Medulla oblongata (tissue), 1 donor: Measurements from ENCODE around the gene ZNF521.

ENCODE experiments used
- DNase-seq: peaks from one replicate; pipeline ENCODE4 v3.0.0-alpha.2; 2015; ENCODE audit errors: extremely low spot score

Gene ZNF521

DNA sequence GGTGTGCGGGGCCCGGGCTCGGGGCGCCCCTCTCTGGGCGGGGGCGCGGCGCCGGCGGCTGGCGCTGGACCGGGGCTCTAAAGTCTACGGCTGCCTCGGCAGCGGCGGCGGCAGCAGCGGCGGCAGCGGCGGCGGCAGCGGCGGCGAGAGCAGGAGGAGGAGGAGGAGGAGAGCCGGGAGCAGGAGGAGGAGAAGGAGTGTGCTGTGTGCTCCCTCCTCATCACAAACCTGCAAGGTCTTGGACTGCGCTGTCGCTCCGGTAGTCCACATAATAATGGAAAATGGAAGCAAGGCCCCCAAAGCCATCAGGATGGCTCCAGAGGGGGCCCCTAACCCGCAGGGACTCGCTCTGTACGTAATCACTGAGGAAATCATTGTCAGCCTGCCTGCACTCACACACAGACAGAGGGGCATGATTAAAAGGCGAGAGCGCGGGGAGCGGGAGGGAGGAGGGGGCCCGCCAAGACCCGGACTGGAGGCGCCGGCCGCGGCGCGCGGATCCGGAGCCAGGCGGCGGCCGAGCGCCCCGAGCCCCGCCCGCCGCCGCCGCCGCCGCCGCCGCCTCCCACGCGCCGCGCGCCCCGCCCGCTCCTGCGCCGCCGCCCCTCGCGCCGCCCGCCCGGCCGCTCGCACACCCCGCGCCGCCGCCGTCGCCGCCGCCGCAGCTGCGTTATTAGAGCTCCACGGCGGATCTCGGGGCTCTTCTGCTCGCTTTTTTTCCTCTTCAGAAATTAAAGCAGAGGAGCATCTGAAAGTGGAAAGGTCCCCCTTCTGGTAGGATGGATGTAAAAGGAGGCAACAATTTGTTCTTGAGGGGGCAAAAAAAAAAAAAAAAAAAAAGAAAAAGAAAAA is at the start of gene ZNF521:
Gene ZNF521 (minus strand): TSS at position 390 of the 852 bp plus-strand sequence. CDS start 1,220 bp downstream, outside the sequence.
- peak; percentile 92 for DNase-seq

DNA sequence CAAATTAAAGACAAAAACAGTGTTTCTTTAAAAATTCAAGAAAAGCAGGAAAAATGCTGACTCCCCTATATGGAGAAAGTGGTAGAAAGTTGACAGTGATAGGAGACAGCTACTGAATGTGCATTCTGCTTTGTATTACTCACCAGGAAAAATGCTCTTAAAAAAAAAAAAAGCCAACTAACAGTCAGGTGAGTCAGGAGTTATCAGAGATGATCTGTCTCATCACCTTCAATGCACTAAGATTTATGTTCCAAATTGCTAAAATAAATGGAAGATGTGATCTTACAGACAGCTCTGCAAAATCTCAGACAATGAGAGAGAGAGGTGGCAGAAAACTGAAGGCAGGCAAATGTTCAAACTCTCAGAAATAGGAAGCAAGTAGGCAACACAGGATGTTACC is 47.6 kb upstream of the ZNF521 start:
- no peak for DNase-seq

DNA sequence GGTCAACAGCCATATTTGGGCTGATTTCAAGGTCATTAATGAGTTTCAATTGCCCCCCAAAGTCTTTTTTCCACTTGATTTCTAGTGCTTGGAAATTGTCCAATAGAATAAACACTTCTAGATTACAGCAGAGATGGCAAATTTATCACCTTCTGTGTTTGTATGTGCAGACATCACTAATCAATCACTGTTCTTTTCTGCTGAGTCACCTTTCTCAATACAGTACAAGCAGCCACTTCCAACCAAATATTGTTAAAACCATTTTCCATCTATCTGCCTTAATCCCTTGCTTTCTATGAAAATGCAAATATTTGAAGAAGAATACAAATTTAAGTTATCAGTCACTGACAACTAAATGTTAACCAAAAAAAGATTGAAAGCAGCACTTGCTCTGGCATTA is 40.2 kb upstream of the ZNF521 start:
- no peak for DNase-seq

DNA sequence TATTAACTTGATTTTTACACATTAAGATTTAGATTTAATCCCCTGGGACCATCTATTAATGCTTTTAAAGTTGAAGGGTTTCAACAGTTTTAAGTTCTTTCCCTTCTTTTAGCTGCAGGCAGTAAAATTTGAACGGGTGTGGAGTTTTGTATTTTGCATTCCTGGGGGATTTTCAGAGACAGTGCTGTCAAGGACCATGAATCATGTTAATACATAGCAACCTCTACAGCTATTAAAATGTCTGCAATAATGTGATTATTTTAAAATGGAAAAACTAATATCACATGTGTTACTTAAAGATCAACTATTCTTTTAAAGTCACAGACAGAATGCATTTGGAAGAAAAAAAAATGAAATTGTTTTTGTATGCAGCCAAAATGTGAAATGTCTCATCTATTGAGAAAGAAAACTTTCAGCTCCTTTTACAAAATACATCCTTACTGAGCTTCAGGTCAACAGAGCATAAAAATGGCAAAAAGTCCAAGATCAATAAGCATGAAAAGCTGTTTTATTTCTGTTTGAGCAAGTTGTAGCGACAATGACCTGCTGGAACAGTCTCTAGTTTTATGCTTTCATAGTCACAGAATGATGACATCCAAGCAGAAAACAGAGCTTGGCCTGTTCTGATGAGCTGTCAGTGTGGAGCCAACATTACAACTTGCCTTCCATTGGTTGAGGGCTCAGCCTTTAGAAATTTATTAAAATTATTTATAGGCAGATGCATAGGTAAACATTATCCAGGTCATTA is 21.6 kb upstream of the ZNF521 start:
- DNase-seq = peak; percentile 18

DNA sequence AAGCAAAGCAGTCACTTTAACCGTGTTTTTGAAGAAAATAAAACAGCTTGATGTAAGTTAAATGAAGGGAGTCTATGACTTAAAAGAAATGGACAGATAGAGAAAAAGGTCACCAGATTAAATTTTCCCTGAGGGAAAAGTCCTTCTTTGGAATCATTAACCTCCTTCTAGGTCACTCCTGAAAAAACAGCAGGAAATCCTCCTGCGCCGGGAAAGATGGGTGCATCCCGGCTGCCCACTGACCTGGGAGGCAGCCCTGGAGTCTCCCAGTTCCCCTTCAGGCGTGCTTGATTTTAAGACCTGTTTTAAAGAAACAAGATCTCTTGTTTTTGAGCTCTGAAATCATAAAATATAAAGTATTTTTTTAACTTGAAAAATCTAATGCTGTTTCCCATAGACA is 18.4 kb upstream of the ZNF521 start:
- DNase-seq = no peak

DNA sequence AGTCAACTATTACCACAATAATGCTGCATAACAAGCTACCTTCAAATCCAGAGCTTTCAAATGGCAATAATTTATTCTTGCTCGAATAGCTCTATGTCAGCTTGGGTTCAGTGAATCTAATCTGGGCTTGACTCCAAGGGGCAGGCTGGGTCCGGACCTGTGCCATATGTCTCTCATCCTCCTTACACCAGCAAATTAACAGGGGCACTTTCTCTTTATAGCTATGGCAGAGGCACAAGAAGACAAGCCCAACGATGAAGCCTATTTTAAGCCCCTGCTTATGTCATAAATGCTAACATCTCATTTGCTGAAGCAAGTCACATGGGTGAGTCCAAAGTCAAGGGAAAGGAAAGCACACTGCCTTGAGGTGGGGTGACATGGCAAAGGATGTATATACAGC is 13.3 kb upstream of the ZNF521 start:
- no peak for DNase-seq

DNA sequence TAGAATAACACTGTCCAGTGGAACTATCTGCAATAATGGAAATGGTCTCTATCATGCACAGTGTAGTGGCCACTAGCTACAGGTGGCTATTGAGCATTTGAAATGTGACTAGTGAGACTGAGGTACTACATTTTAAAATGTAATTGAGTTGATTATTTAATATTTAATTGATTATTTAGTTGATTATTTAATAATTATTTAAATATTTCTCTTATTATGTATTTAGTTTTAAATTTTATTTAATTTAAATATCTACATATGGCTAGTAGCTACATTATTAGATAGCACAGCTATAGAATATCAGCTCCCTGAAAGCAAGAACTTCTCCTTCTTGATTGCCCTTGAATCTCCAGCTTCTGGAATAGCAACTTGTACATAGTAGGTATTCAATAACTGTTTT is 12.8 kb upstream of the ZNF521 start:
- no peak for DNase-seq

DNA sequence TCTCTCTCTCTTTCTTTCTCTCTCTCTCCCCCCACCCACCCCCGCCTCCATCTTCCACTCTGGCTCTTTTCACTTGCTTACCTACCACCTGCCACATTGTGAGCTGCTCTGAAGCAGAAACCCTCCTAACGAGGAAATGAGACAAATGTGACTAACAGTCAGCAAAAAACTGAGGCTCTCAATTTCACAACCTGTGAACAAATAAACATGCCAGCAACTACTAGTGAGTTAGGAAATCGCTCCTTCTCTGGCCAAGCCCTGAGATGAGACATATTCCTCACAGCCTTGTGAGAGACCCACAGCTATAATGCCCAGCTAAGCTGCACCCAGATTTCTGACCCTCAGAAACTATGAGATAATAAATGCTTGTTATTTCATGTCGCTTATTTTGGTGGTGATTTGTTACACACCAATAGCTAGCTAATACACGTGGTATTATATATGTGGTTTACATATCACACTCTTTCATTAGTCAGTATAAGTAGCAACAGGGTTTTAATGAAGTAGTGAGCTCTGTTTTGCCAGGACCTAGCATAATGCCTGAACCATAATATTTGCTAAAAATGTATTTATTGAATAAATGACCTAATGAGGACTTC is 8.4 kb upstream of the ZNF521 start:
- DNase-seq = no peak

DNA sequence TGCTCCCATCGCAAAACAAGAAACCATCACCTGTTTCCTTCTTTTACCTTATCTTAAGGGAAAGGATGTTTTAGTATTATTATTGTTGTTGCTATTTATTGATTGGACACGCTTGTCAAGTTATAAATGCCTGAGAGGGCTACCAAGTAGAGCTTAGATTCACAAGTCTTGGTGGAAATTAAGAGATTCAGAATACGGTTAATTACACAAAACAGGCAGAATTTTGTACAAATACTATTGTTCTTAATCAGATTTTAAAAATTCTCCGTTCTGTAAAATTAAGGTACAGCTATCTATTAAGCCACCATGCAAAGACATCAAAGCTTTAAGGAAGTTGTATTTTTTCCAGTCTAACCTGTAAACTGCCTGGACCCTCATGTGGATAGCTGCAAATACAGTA is 1.1 kb upstream of the ZNF521 start:
- no peak for DNase-seq

DNA sequence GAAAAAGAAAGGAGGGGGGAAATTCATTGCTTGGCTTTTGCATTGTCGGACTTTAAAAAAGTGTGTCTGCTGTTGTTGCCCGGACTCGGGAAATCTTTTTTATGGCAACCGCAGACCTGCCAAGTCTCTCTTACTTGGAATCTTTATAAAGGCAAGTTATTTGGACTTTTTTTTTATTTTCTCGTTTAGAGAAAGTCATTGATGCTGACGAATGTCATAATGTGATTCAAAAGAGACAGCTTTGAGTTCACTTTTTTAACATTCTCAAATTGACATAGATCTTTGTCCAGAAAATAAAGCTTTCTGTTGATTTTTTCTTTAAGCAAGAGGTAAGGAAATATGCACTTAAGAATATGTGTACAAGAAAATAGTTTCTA is 651 bp upstream of the ZNF521 start:
- peak; percentile 45 for DNase-seq

DNA sequence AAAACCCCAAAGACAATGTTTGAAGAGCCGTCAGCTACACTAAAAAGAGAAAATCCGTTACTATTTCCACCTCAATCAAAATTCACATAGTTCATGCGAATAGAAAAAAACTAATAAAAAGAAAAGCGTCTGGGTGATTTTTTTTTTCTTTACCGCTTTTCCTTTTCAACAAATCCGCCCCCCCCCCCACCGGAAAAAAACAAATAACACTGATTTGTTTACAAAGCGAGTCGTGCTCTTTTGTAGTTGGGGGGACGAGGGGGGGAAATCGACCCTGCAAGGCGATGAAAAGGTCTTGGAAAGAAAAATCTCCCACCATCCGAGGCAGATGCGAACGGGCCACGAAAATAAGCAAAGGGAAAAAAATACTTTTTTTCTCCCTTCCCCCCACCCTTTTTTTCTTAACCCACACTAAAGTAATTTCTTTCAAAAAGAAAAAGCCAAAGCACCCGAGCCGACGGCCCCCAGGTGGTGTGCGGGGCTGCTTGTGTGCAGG is 638 bp downstream of the ZNF521 start:
- DNase-seq = no peak

DNA sequence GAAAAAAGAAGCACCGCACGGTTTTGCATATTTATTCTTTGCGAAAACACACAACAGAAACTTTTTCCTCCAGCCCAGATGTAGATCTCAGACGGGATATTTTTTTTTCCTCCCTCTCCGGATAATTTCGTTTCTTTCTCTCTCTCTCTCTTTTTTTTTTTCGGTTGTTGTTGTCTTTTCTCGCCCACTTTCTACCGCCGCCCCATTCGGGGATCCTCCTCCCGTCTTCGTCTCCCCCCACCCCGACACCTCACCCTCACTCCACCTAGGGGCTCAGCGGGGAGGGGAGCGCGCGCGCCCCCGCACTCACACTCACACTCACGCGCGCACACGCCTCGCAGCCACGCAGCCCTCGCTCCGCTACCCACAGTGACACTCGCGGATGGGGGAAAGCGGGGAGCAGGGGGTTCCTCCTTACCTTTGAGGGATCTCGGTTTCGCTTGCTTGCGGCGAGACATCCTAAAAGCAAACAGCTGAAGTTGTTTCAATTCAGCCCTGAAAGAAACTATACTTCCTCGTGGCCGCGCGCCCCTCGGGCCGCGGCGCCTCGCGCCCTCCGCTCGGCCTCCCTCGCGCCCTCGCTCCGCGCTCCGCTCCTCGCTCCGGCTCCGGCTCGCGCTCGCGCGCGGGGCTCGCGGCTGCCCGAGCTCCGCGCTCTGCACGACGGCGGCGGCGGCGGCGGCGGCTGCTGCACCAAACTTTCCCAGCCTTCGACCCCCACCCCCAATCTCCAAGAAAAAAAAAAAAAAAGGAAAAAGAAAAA is 1.3 kb downstream of the ZNF521 start:
- peak; percentile 72 for DNase-seq

DNA sequence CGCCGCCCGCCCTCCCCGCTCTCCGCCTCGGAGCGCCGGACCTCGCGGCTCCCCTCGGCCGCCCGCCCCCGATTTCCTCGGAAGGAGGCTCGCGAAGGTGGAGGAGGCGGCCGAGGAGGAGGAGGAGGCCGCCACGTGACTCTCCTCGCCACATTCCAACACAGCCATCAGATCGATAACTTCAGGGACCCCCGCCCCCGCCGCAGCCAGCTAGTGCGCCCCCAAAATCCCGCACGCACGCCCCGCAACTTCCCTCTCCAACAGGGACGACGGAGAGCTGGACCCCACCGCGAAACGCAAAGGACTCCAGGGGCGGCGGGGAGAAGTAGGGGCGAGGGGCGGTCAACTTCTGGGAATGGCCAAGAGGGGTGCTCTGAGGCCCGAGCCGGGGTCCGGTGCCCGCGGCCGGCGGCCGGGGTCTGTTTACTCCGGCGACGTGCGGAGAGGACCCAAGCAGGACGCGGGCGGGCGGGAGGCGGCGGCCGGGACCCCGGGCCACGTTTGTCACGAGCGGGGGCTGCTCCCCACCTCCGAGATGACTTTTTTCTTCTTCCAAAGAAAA is 2.0 kb downstream of the ZNF521 start:
- no peak for DNase-seq

DNA sequence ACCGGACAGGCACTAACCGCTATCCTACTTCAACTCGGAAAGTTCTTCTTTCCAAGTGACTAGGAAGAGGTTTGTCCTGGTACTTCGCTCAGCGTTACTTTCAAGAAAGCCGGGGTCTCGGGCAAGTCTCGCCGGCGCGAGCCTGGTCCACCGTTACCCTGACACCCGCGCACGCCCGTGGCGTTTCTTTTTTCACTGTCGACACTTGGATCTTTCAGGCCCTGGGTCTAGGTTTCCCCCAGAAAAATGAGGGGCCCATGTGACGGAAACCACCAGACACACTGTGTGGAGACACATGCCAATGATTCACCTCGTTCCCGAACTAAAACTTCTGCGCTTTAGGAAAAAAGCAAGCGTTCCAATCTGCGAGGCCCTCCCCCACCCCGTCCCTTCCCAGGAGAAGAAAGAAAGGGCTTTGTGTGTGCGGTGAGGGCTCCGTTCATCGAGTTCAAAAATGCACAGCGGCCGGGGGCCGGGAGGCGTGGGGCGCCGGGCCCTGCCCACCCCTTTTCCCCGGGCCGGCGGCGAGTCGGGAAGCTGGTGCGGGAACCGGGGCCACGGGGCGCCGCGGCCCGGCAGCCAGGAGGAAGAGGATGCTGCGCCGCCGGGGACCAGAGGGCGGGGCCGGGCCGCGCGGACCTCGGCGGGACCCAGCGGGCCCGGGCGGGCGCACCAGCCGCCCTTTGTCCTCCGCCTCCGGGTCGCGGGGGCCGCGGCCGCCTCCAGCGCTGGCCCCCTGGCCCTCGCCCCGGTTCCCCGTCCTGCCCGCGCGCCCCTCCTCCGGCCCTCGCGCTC is 2.6 kb downstream of the ZNF521 start:
- DNase-seq = peak; percentile 61

DNA sequence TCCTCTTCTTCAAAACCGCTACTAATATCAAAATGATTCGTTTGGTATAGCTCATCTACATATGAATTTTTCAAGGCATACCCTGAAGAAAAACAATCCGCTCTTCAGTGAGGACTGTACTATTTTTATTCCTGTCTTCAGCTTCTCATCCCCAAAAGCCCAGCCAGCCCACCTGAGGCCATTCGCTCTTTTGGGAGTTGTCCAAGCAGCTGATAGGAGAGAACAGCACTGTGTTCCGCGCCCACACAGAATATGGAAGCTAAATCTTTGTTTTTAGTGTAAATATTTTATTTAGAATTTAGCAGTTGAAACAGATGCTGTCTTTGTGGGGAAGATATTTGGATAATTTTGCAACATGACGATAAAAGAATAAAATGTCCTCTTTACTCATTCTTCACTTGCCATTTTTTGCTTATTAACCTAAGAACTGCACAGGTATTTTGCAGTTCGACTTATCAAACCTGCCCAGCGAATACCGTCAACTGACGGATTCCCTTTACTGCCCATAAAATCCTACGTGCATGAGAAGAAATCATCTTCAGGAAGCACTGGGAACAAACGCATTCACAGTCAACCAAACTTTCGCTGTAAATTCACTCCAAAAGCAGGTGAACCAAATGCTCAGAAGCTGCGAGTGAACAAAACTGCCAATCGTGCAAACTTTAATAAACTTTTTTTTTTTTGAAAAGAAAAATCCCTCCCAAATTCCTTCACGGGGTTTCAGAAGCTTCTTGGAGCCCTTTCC is 3.4 kb downstream of the ZNF521 start:
- no peak for DNase-seq

DNA sequence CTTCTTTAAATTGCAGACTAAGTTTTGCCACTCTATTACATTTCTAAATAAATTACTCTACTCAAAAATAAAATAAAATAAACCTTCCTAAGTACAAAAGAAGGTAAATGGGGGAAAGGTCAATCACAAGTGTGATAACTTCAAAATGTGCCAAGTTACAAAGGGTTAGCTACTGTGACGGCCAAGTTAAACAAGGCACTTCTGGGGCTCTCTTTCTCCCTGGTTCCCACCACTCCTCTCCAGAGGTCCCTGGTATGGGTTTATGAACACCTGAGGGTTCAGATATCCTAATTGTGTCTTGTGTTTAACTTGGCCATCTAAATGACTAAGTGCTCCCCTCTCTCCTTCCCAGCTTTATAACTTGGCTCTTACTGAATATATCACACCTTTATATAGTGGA is 5.4 kb downstream of the ZNF521 start:
- DNase-seq = no peak

DNA sequence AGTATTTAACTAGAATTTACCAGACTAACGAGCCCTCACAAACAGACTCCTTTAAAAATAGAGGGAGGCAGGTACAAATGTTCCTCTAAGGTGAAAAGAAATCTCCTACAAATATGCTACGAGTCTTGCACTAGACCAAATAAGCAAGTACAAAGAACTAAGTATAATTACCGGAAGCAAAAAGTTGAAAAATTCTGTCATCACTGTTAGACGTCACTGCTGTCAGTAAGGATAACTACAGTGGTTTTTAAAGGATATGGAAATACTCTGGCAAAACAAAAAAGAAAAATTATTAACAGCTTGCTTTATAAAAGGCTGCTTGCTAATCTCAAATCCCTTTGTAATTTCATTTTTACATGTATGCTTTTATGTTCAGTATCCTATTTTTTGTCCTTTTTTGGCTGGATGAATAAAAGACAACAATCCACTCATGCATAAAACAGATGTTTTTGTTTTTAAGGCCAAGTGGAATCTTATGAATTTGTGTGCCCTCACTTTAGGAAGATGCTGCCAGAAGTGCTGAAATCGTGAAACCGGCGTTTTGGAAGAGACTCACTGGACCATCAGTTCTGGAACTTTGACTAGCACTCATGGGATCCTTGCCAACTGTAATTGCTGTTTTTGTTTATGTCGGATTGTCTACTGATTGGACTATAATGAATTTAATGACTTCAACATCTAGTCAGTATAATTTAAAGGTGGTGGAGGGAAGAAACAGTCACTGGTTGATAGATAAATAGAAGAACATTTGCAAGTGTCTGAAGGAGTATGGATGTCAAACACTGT is 6.7 kb downstream of the ZNF521 start:
- DNase-seq = no peak

DNA sequence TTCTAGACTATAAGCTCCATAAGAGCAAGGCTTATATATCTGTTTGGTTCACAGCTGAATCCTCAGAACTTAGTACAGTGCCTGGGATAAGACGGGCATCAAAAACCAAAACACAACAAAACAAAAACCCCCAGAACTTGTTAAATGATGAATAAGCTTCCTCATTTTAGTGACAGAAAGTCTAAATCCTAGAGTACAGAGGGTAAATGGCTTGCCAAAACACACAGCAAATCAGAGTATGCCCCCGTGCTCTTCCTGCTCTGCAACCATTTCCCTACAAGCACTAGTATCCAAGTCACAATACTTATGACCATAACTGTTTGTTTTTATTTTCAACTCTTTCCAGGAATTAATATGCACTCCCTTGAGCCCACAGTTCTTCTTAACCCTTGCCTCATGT is 10.1 kb downstream of the ZNF521 start:
- DNase-seq = no peak

DNA sequence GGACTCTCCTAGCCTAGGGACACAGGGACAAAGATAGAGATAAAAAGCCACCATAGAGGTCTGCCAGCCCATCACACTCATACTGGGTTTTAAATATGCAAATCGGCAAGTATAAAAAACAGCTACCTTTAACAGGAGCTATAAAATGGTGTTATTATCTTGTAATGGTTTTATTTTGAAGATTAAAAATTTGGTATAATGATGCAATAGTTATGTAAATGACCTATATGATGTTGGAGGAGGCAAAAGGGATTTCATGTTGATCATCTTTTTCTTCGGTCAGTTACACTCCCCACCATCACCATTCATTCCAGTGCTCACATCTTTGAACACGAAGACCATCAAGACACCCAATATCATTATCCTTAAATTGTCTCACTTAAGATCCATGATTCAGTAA is 11.2 kb downstream of the ZNF521 start:
- DNase-seq = no peak
